ENCODE results near the gene PRMT7. TPM values are rescaled to one million over a fixed set of nuclear protein-coding genes. Genes with fewer than 3 reads are reported as not detected.

The PRMT7 gene
- total RNA-seq, 4 donors from 2014 or later, result 11.5 to 34.9 (median 27.4) TPM

- 87% methylated on average over 3 of the region's 7 CpGs; no CpG with 5 or more reads in 1 of the 2 donors for WGBS, 2 donors (ENCODE audit: low coverage in 1 of 2)
Observed at GRCh38 chr16:68381363-68381724, 70.5 kb downstream of the PRMT7 start.

GRCh38 chr16:68382296-68382718, 71.5 kb downstream of the PRMT7 start:
- no peak for ATAC-seq
- H3K27ac ChIP-seq, result no peak overlapping the region
- no peaks in the 10 kb centered on the region for H3K4me1 ChIP-seq
- peaks cover 12% of the 10 kb centered on the region for H3K27me3 ChIP-seq
- TF ChIP-seq EP300 (IDR thresholded peaks at IDR 0.05) (no peak), POLR2AphosphoS5 (IDR thresholded peaks at IDR 0.05) (no peak), POLR2A (IDR thresholded peaks at IDR 0.05) (no peak)
- TF ChIP-seq, protein P1, sequence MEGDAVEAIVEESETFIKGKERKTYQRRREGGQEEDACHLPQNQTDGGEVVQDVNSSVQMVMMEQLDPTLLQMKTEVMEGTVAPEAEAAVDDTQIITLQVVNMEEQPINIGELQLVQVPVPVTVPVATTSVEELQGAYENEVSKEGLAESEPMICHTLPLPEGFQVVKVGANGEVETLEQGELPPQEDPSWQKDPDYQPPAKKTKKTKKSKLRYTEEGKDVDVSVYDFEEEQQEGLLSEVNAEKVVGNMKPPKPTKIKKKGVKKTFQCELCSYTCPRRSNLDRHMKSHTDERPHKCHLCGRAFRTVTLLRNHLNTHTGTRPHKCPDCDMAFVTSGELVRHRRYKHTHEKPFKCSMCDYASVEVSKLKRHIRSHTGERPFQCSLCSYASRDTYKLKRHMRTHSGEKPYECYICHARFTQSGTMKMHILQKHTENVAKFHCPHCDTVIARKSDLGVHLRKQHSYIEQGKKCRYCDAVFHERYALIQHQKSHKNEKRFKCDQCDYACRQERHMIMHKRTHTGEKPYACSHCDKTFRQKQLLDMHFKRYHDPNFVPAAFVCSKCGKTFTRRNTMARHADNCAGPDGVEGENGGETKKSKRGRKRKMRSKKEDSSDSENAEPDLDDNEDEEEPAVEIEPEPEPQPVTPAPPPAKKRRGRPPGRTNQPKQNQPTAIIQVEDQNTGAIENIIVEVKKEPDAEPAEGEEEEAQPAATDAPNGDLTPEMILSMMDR (IDR thresholded peaks at IDR 0.05), result no peak
- H3K4me3 ChIP-seq, result no peak overlapping the region
- WGBS, 2 donors (ENCODE audit: low coverage in 1 of 2), result 87 to 93% methylated on average over 2 to 5 of the region's 5 CpGs
- no peaks in the 10 kb centered on the region for H3K9me3 ChIP-seq
- H3K36me3 ChIP-seq, result no peaks in the 10 kb centered on the region

More at GRCh38 chr16:68381363-68381724, 70.5 kb downstream of the PRMT7 start:
- H3K9me3 ChIP-seq, result no peaks in the 10 kb centered on the region
- H3K4me3 ChIP-seq, result no peak overlapping the region
- H3K27me3 ChIP-seq, result peaks cover 5% of the 10 kb centered on the region
- TF ChIP-seq POLR2A (IDR thresholded peaks at IDR 0.05), result no peak
- TF ChIP-seq, protein P1 (IDR thresholded peaks at IDR 0.05), result no peak
- TF ChIP-seq POLR2AphosphoS5 (IDR thresholded peaks at IDR 0.05), result no peak
- no peaks in the 10 kb centered on the region for H3K4me1 ChIP-seq
- ATAC-seq, result no peak
- no peak overlapping the region for H3K27ac ChIP-seq
- no peaks in the 10 kb centered on the region for H3K36me3 ChIP-seq

GRCh38 chr16:68383858-68384257, 73.0 kb downstream of the PRMT7 start:
- Histone ChIP-seq H3K27ac (no peak overlapping the region), H3K36me3 (no peaks in the 10 kb centered on the region), H3K4me1 (no peaks in the 10 kb centered on the region), H3K4me3 (no peak overlapping the region), H3K27me3 (peaks cover 12% of the 10 kb centered on the region), H3K9me3 (no peaks in the 10 kb centered on the region)
- TF ChIP-seq, protein P1 (IDR thresholded peaks at IDR 0.05), result no peak
- TF ChIP-seq EP300 (IDR thresholded peaks at IDR 0.05), result no peak
- TF ChIP-seq POLR2AphosphoS5 (IDR thresholded peaks at IDR 0.05), result no peak
- no peak for TF ChIP-seq POLR2A (IDR thresholded peaks at IDR 0.05)
- 100% methylated on average over 1 of the region's 4 CpGs for WGBS, 2 donors (ENCODE audit: low coverage in 1 of 2)
- no peak for ATAC-seq

GRCh38 chr16:68384288-68385161, 73.7 kb downstream of the PRMT7 start:
- Histone ChIP-seq H3K36me3 (no peaks in the 10 kb centered on the region), H3K27ac (no peak overlapping the region), H3K4me3 (no peak overlapping the region), H3K27me3 (peaks cover 12% of the 10 kb centered on the region), H3K4me1 (no peaks in the 10 kb centered on the region), H3K9me3 (no peaks in the 10 kb centered on the region)
- TF ChIP-seq, protein P1 (IDR thresholded peaks at IDR 0.05), result no peak
- TF ChIP-seq POLR2AphosphoS5 (IDR thresholded peaks at IDR 0.05) (no peak), POLR2A (IDR thresholded peaks at IDR 0.05) (no peak), EP300 (IDR thresholded peaks at IDR 0.05) (no peak)
- 53 to 100% methylated on average over 1 to 4 of the region's 7 CpGs for WGBS, 2 donors (ENCODE audit: low coverage in 1 of 2)
- no peak for ATAC-seq

DNA sequence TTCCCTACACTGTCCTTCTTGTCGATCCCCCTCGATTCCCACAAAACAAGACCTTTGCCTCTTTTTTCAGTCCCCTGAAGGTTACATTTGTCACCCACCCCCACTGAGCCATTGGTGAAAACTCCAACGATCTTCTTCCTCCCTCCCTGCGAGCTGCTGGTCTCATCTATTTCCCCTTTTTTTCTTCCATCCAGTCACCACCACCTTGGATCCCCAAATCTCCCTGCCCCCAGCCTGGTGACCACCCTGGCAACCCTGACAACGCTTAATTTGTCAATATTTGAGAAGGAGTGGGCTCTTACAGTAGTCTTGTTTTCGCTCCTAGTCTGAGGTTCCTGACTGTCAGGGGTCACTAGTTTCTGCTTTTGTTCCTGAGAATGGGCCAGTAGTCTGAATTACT, 74.6 kb downstream of the PRMT7 start:
- no peak for TF ChIP-seq POLR2AphosphoS5 (IDR thresholded peaks at IDR 0.05)
- TF ChIP-seq POLR2A (IDR thresholded peaks at IDR 0.05), result no peak
- TF ChIP-seq EP300 (IDR thresholded peaks at IDR 0.05), result no peak
- TF ChIP-seq, protein P1 (IDR thresholded peaks at IDR 0.05), result no peak
- Histone ChIP-seq H3K27ac (no peak overlapping the region), H3K4me1 (no peaks in the 10 kb centered on the region), H3K27me3 (peaks cover 12% of the 10 kb centered on the region), H3K4me3 (no peak overlapping the region), H3K9me3 (no peaks in the 10 kb centered on the region), H3K36me3 (no peaks in the 10 kb centered on the region)
- no peak for ATAC-seq
- WGBS, 2 donors (ENCODE audit: low coverage in 1 of 2), result 64 to 77% methylated on average over 5 to 6 of the region's 6 CpGs

All from gastroesophageal sphincter (tissue), 4 donors.